Measurements from ENCODE around the gene RANBP17. TPM values are rescaled to one million over a fixed set of nuclear protein-coding genes. Genes with fewer than 3 reads are reported as not detected.

Gene RANBP17
- total and polyA plus RNA-seq, 2 experiments from 2014 or later = 43.8 to 53.1 TPM

GRCh38 chr5:170821257-170821800 lies 40.5 kb upstream of the RANBP17 start (continued):
- TF ChIP-seq ZNF462 (CRISPR knock-in tag; IDR thresholded peaks at IDR 0.05) (no peak), NANOG (IDR thresholded peaks at IDR 0.05; ENCODE audit: borderline replicate concordance) (no peak), ETS1 (IDR thresholded peaks at IDR 0.05) (no peak), EZH2phosphoT487 (IDR thresholded peaks at IDR 0.05; ENCODE audit: unreplicated experiment) (no peak), JUNB (IDR thresholded peaks at IDR 0.05; ENCODE audit: unreplicated experiment) (no peak)

GRCh38 chr5:170826117-170826516 lies 35.7 kb upstream of the RANBP17 start:
- Mint-ChIP-seq H3K27ac (no peak overlapping the region), H3K27me3 (ENCODE audit: insufficient read depth, low read depth, poor library complexity) (peaks cover 5% of the 10 kb centered on the region), H3K4me3 (no peak overlapping the region), H3K9me3 (peaks cover 39% of the 10 kb centered on the region), H3K4me1 (no peaks in the 10 kb centered on the region), H3K36me3 (ENCODE audit: low read depth) (peaks cover 29% of the 10 kb centered on the region)
- H3K4me2 ChIP-seq = no peak overlapping the region
- peaks cover 5% of the 10 kb centered on the region for H3K36me3 ChIP-seq (ENCODE audit: insufficient read depth)
- H3K9me2 ChIP-seq (ENCODE audit: insufficient read depth) = no peaks in the 10 kb centered on the region
- DNase-seq (ENCODE audit: low spot score) (no peak), ATAC-seq (no peak)
- H3K27ac ChIP-seq (ENCODE audit: low read depth) = no peak overlapping the region
- H3K79me2 ChIP-seq (replicated peaks; ENCODE audit: insufficient read depth) = no peaks in the 10 kb centered on the region
- H2AFZ ChIP-seq = no peak overlapping the region
- H3K4me3 ChIP-seq = no peak overlapping the region
- no peaks in the 10 kb centered on the region for H3K27me3 ChIP-seq (ENCODE audit: insufficient read depth)
- H4K20me1 ChIP-seq (replicated peaks; ENCODE audit: insufficient read depth) = no peaks in the 10 kb centered on the region
- no peaks in the 10 kb centered on the region for H3K4me1 ChIP-seq (ENCODE audit: insufficient read depth)
- H3F3A ChIP-seq (replicated peaks; ENCODE audit: low read depth) = no peaks in the 10 kb centered on the region
- no peak for TF ChIP-seq EZH2phosphoT487 (IDR thresholded peaks at IDR 0.05; ENCODE audit: unreplicated experiment)
- TF ChIP-seq ZNF462 (CRISPR knock-in tag; IDR thresholded peaks at IDR 0.05) = no peak
- TF ChIP-seq ZNF331 (CRISPR knock-in tag; IDR thresholded peaks at IDR 0.05; ENCODE audit: low read depth) = no peak
- TF ChIP-seq POLR2AphosphoS5 (IDR thresholded peaks at IDR 0.05; ENCODE audit: low read depth) = no peak
- no peak for TF ChIP-seq NANOG (IDR thresholded peaks at IDR 0.05; ENCODE audit: borderline replicate concordance)

Measured in GM23338 (cell line).